ENCODE data around the gene HSPA12B. TPM values are rescaled to one million over a fixed set of nuclear protein-coding genes. Genes with fewer than 3 reads are reported as not detected.

The HSPA12B gene
- total and polyA plus RNA-seq, 2 of the 13 experiments (the other 11 are each of a cell fraction or from before 2014, with no cell fraction given) = 0.01 TPM; not detected in 1

- Histone ChIP-seq H3K9me3 (ENCODE audit: low read length) (no peaks in the 10 kb centered on the region), H3K27me3 (ENCODE audit: control insufficient read depth in 1 of 2, insufficient read depth in 2 of 2, low read length in 2 of 2) (peaks cover 6 to 17% of the 10 kb centered on the region in 2 experiments), H3K4me2 (ENCODE audit: low read depth, low read length) (peak overlapping the region; percentile 52), H3K9ac (ENCODE audit: insufficient read depth, low read depth, low read length) (peak overlapping the region; percentile 32; the same call in 1 of the 2 replicates), H3K36me3 (replicated peaks in 1 of 2; ENCODE audit: control insufficient read depth in 1 of 2, insufficient read depth in 2 of 2, low read length in 2 of 2) (no peaks in the 10 kb centered on the region), H4K20me1 (ENCODE audit: insufficient read depth, low read length) (no peaks in the 10 kb centered on the region), H3K4me3 (replicated peaks in 1 of 3; ENCODE audit: insufficient read depth in 1 of 3, low read depth in 2 of 3, low read length in 3 of 3) (peak overlapping the region in 1 of 3 experiments; percentile 39; a peak in 1 of 6 replicates), H3K79me2 (ENCODE audit: insufficient read depth, low read length) (no peaks in the 10 kb centered on the region), H3K27ac (ENCODE audit: extremely low read length, insufficient read depth, low read length) (no peak overlapping the region), H2AFZ (ENCODE audit: low read length) (peak overlapping the region; percentile 3), H3K4me1 (ENCODE audit: insufficient read depth, low read length) (peaks cover 43% of the 10 kb centered on the region)
- intact Hi-C loops (cut with micrococcal nuclease; ENCODE audit: unreplicated experiment) (no loop called here), in situ Hi-C loops (cut with HindIII; ENCODE audit: extremely low pct_ligation_motif_present, low pct_unique_long_range_greater_than_20kb) (no loop called here)
- ChIA-PET POLR2A (interaction anchor here (1.0 to 2.7 kb wide), 3 partner anchors 10 to 81 kb away, joined by 4 to 13 read pairs (median 6); partner anchors contain the start of gene AP5S1), CTCF (ENCODE audit: low intra/inter-chr PET ratio, low total read pairs) (no interaction called here)
- BruUV-seq (replicated peaks) = no TSS peak
- WGBS (ENCODE audit: low lambda C conversion rate) = 44% methylated on average over 19 of the region's 19 CpGs
- ATAC-seq (peak; percentile 66), FAIRE-seq (no peak), DNase-seq (ENCODE audit: low spot score) (no peak)
- TF ChIP-seq ZBTB8A (CRISPR knock-in tag; IDR thresholded peaks at IDR 0.05; ENCODE audit: borderline replicate concordance, low read depth) (no peak), GPN1 (CRISPR knock-in tag; IDR thresholded peaks at IDR 0.05; ENCODE audit: borderline replicate concordance) (0 out of 2 replicates have a peak, but pooled peaks have one; percentile 20), MEIS2 (CRISPR knock-in tag; IDR thresholded peaks at IDR 0.05) (peak; percentile 51; the same call in 1 of the 2 replicates), ZNF569 (CRISPR knock-in tag; IDR thresholded peaks at IDR 0.05; ENCODE audit: borderline replicate concordance) (peak; percentile 71; the same call in 1 of the 2 replicates), BHLHE40 (IDR thresholded peaks at IDR 0.05; ENCODE audit: low read length) (peak; percentile 82), ZBED4 (CRISPR knock-in tag; IDR thresholded peaks at IDR 0.05; ENCODE audit: borderline replicate concordance) (no peak), NFAT5 (CRISPR knock-in tag; IDR thresholded peaks at IDR 0.05) (0 out of 2 replicates have a peak, but pooled peaks have one; percentile 63), BCL3 (CRISPR knock-in tag; IDR thresholded peaks at IDR 0.05) (peak; percentile 47; the same call in 1 of the 2 replicates), ZNF558 (CRISPR knock-in tag; IDR thresholded peaks at IDR 0.05; ENCODE audit: borderline replicate concordance) (no peak)
Measured at GRCh38 chr20:3739054-3739925, 6.8 kb downstream of the HSPA12B start.

Measured in HepG2 (cell line).